SK-N-SH treated with all-trans-retinoic acid at 6 μM for 48 hours (cell line): ENCODE results near the gene KIF18B.

Experiments
- ATAC-seq: fragments of 200-7000 bp; cut with Tn5 transposase; 3 replicates; pipeline ENCODE4 v1.9.1; 2020; ENCODE audit warnings: mild to moderate bottlenecking, moderate library complexity
- ARNTL ChIP-seq: fragments of 450-650 bp; formaldehyde crosslinking; IDR thresholded peaks from 2 replicates; pipeline ENCODE4 v1.5.0; 2020; ENCODE audit warnings: low read depth, mild to moderate bottlenecking, moderate library complexity, borderline replicate concordance
- BACH2 ChIP-seq: fragments of 250-450 bp; sonication (Bioruptor Pico); IDR thresholded peaks from 2 replicates; pipeline ENCODE4 v1.9.0; 2021; ENCODE audit warnings: mild to moderate bottlenecking, borderline replicate concordance
- CREB5 ChIP-seq: fragments of 250-450 bp; sonication (Bioruptor Pico); IDR thresholded peaks from 2 replicates; pipeline ENCODE4 v1.5.1; 2020; ENCODE audit warnings: low read depth, mild to moderate bottlenecking, moderate library complexity
- CSDC2 ChIP-seq: fragments of 250-450 bp; sonication (Bioruptor Pico); IDR thresholded peaks from 2 replicates; pipeline ENCODE4 v1.5.0; 2020; ENCODE audit warnings: mild to moderate bottlenecking, moderate library complexity
- ESRRG ChIP-seq: fragments of 250-450 bp; sonication (Bioruptor Pico); IDR thresholded peaks from 2 replicates; pipeline ENCODE4 v1.6.1; 2021; ENCODE audit warnings: mild to moderate bottlenecking
- GLIS3 ChIP-seq: fragments of 250-450 bp; sonication (Bioruptor Pico); IDR thresholded peaks from 2 replicates; pipeline ENCODE4 v1.5.0; 2020; ENCODE audit warnings: mild to moderate bottlenecking, moderate library complexity
- ISL1 ChIP-seq: fragments of 250-450 bp; sonication (Bioruptor Pico); IDR thresholded peaks from 2 replicates; pipeline ENCODE4 v2.1.2; 2022; ENCODE audit warnings: mild to moderate bottlenecking, moderate library complexity
- OSR1 ChIP-seq: fragments of 250-450 bp; sonication (Bioruptor Pico); IDR thresholded peaks from 2 replicates; pipeline ENCODE4 v1.8.0; 2022; ENCODE audit warnings: moderate library complexity, mild to moderate bottlenecking, inconsistent platforms
- PATZ1 ChIP-seq: fragments of 250-450 bp; sonication (Bioruptor Pico); IDR thresholded peaks from 2 replicates; pipeline ENCODE4 v1.8.0; 2020; ENCODE audit warnings: mild to moderate bottlenecking, moderate library complexity, borderline replicate concordance
- POU6F1 ChIP-seq: fragments of 250-450 bp; sonication (Bioruptor Pico); IDR thresholded peaks from 2 replicates; pipeline ENCODE4 v1.8.0; 2021; ENCODE audit warnings: low read depth, mild to moderate bottlenecking, moderate library complexity, borderline replicate concordance
- PPARA ChIP-seq: fragments of 250-450 bp; sonication (Bioruptor Pico); IDR thresholded peaks from 2 replicates; pipeline ENCODE4 v1.5.0; 2020; ENCODE audit warnings: mild to moderate bottlenecking, borderline replicate concordance
- RARB ChIP-seq: fragments of 250-450 bp; sonication (Bioruptor Pico); IDR thresholded peaks from 2 replicates; pipeline ENCODE4 v1.8.0; 2021; ENCODE audit warnings: mild to moderate bottlenecking, moderate library complexity
- SNAI2 ChIP-seq: fragments of 250-450 bp; sonication (Bioruptor Pico); IDR thresholded peaks from 2 replicates; pipeline ENCODE4 v1.5.0; 2020; ENCODE audit warnings: mild to moderate bottlenecking, moderate library complexity
- TCF4 ChIP-seq: fragments of 250-450 bp; sonication (Bioruptor Pico); IDR thresholded peaks from 2 replicates; pipeline ENCODE4 v1.8.0; 2021; ENCODE audit warnings: mild to moderate bottlenecking, moderate library complexity, borderline replicate concordance
- TOX ChIP-seq: fragments of 250-450 bp; sonication (Bioruptor Pico); IDR thresholded peaks from 2 replicates; pipeline ENCODE4 v1.8.0; 2021; ENCODE audit warnings: mild to moderate bottlenecking, moderate library complexity, borderline replicate concordance
- TSHZ2 ChIP-seq: fragments of 250-450 bp; sonication (Bioruptor Pico); IDR thresholded peaks from 2 replicates; pipeline ENCODE4 v1.5.0; 2020; ENCODE audit warnings: mild to moderate bottlenecking, moderate library complexity
- ZC3H10 ChIP-seq: fragments of 250-450 bp; sonication (Bioruptor Pico); IDR thresholded peaks from 2 replicates; pipeline ENCODE4 v1.5.1; 2021; ENCODE audit warnings: mild to moderate bottlenecking, moderate library complexity
- ZFP3 ChIP-seq: fragments of 250-450 bp; sonication (Bioruptor Pico); IDR thresholded peaks from 2 replicates; pipeline ENCODE4 v1.5.0; 2020; ENCODE audit warnings: mild to moderate bottlenecking, moderate library complexity
- ZFP30 ChIP-seq: fragments of 450-650 bp; formaldehyde crosslinking; IDR thresholded peaks from 2 replicates; pipeline ENCODE4 v1.5.0; 2022; ENCODE audit warnings: mild to moderate bottlenecking, moderate library complexity
- ZNF565 ChIP-seq: fragments of 450-650 bp; formaldehyde crosslinking; conservative IDR thresholded peaks from 2 replicates; pipeline ENCODE4 v1.5.0; 2020; ENCODE audit warnings: low read depth, mild to moderate bottlenecking, moderate library complexity
- ZNF70 ChIP-seq: fragments of 450-650 bp; formaldehyde crosslinking; IDR thresholded peaks from 2 replicates; pipeline ENCODE4 v1.5.0; 2020; ENCODE audit warnings: mild to moderate bottlenecking, moderate library complexity
- ZNF8 ChIP-seq: fragments of 450-650 bp; formaldehyde crosslinking; IDR thresholded peaks from 2 replicates; pipeline ENCODE4 v1.5.0; 2020; ENCODE audit warnings: mild to moderate bottlenecking, moderate library complexity

The KIF18B gene

GRCh38 chr17:44900894-44901293 lies 46.7 kb downstream of the KIF18B start:
- TF ChIP-seq ZFP30 (CRISPR knock-in tag) (no peak), CSDC2 (no peak), ISL1 (CRISPR knock-in tag) (no peak), SNAI2 (CRISPR knock-in tag) (no peak), ARNTL (no peak), ZFP3 (CRISPR knock-in tag) (peak; percentile 41; the same call in 1 of the 2 replicates)
- TF ChIP-seq, all 23 proteins: peak for 1
- peak; percentile 75 for ATAC-seq

- TF ChIP-seq RARB (CRISPR knock-in tag) = no peak
- peak; percentile 47; the same call in 1 of the 2 replicates for TF ChIP-seq ZFP3 (CRISPR knock-in tag)
- peak; percentile 77 for ATAC-seq
Observed at GRCh38 chr17:44899074-44899782, 48.3 kb downstream of the KIF18B start, which contains the start of gene EFTUD2. Gene EFTUD2, minus strand, starts transcription at chr17:44899445. Its CDS starts 4,924 bp downstream, at chr17:44894521.

GRCh38 chr17:44898768-44899073 lies 48.9 kb downstream of the KIF18B start:
- TF ChIP-seq BACH2 (CRISPR knock-in tag) = no peak
- TF ChIP-seq ZC3H10 (CRISPR knock-in tag) = no peak
- TF ChIP-seq TSHZ2 (CRISPR knock-in tag) = no peak
- no peak for TF ChIP-seq OSR1 (CRISPR knock-in tag)
- no peak for TF ChIP-seq CSDC2
- TF ChIP-seq ARNTL = no peak
- no peak for TF ChIP-seq ZNF8 (CRISPR knock-in tag)
- no peak; the same call in 2 of the 3 replicates for ATAC-seq

GRCh38 chr17:44894642-44895041 lies 52.9 kb downstream of the KIF18B start:
- ATAC-seq = no peak
- TF ChIP-seq ISL1 (CRISPR knock-in tag) = no peak
- TF ChIP-seq OSR1 (CRISPR knock-in tag) = no peak
- no peak for TF ChIP-seq ZNF565 (CRISPR knock-in tag)
- no peak for TF ChIP-seq ZFP3 (CRISPR knock-in tag)
- no peak for TF ChIP-seq GLIS3 (CRISPR knock-in tag)
- no peak for TF ChIP-seq ZC3H10 (CRISPR knock-in tag)
- TF ChIP-seq TCF4 (CRISPR knock-in tag) = no peak
- no peak for TF ChIP-seq ZNF8 (CRISPR knock-in tag)
- TF ChIP-seq TOX = no peak
- TF ChIP-seq, all 23 proteins: peak for 0

- ATAC-seq = no peak
- TF ChIP-seq CSDC2 = no peak
- no peak for TF ChIP-seq ZFP3 (CRISPR knock-in tag)
- TF ChIP-seq ZNF8 (CRISPR knock-in tag) = no peak
- no peak for TF ChIP-seq CREB5 (CRISPR knock-in tag)
- TF ChIP-seq PATZ1 (CRISPR knock-in tag) = no peak
- no peak for TF ChIP-seq BACH2 (CRISPR knock-in tag)
- TF ChIP-seq TSHZ2 (CRISPR knock-in tag) = no peak
- TF ChIP-seq POU6F1 (CRISPR knock-in tag) = no peak
- no peak for TF ChIP-seq TOX
- TF ChIP-seq ZC3H10 (CRISPR knock-in tag) = no peak
- no peak for TF ChIP-seq PPARA (CRISPR knock-in tag)
- no peak for TF ChIP-seq ZNF70
- TF ChIP-seq ESRRG (CRISPR knock-in tag) = no peak
- TF ChIP-seq ARNTL = no peak
- TF ChIP-seq ISL1 (CRISPR knock-in tag) = no peak
Observed at GRCh38 chr17:44892250-44892649, 55.3 kb downstream of the KIF18B start.
